GM23248 (cell line): ENCODE data around the gene IL20RA.

Experiments
- EZH2 ChIP-seq: fragments of 200-600 bp; sonication (generic); IDR thresholded peaks from 2 replicates; pipeline ENCODE4 v1.6.1; 2018; ENCODE audit warnings: antibody characterized with exemption, mild to moderate bottlenecking; ENCODE audit not compliant: insufficient read depth, poor library complexity, severe bottlenecking
- EZH2phosphoT487 ChIP-seq: fragments of 200-600 bp; sonication (generic); IDR thresholded peaks from 2 replicates; pipeline ENCODE4 v1.6.1; 2018; ENCODE audit warnings: antibody characterized with exemption, moderate library complexity, mild to moderate bottlenecking, low read depth; ENCODE audit not compliant: insufficient read depth

GRCh38 chr6:137001977-137002302, 42.8 kb downstream of the IL20RA start:
- TF ChIP-seq EZH2 (no peak), EZH2phosphoT487 (no peak)
